ENCODE measurements around the gene RNF220.

- TF ChIP-seq CTCF (conservative IDR thresholded peaks at IDR 0.05; ENCODE audit: low read depth, low read length) (no peak), EZH2 (IDR thresholded peaks at IDR 0.05; ENCODE audit: low read length, unreplicated experiment) (no peak), EZH2phosphoT487 (IDR thresholded peaks at IDR 0.05; ENCODE audit: borderline replicate concordance, low read length) (no peak)
Measured at GRCh38 chr1:44613941-44614340, 208.9 kb downstream of the RNF220 start.
